Activated T-cell treated with anti-CD3 and anti-CD28 coated beads for 4 hours (primary cell): ENCODE results near the gene NEK1.

Source experiments
- DNase-seq: peaks from one replicate; pipeline ENCODE4 v3.0.0-alpha.2; 2020

NEK1 gene

DNA sequence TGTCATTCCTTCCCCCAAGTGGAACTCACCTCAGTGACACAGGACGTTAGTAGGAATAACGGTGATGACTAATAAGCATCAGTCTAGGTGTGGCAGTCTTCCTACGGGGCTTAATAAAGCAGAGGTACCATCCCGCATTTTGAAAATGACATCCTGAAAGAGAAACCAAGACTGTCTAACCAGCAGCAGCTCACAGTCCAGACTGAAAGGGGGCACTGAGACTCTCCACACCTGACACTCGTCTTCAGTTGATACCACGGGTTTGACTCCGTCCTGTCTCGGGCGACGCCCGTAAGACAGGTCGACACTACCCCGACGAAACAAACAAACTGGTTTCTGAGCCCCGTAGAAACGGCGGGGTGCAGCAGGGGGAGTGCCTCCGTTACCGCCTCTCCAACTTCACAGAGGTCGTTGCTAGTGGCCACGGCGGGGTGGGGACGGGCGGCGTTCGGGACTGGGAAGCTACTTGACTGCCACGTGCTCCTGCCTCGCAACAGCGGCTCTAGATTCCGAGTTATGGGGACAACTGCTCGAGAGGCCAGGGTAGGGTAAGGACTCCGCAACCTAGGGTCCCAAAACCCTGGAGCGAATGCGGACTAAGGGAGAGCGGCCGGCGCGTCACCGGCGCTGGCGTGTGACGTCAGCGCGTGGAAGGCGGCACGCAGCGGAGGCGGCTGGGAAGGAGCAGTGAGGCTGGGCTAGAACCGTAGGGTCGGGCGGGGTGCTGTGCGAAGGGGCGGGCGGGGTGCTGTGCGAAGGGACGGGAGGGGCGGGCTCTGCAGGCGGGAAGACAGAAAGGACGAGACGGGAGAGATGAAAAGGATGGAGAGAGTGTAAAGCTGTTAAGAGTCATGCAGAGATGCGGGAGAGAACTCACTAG is at the start of gene NEK1:
Gene NEK1, minus strand, starts transcription at position 593 of the 880 bp plus-strand sequence. CDS start 9,953 bp downstream, outside the sequence.
- peak; percentile 84 for DNase-seq

DNA sequence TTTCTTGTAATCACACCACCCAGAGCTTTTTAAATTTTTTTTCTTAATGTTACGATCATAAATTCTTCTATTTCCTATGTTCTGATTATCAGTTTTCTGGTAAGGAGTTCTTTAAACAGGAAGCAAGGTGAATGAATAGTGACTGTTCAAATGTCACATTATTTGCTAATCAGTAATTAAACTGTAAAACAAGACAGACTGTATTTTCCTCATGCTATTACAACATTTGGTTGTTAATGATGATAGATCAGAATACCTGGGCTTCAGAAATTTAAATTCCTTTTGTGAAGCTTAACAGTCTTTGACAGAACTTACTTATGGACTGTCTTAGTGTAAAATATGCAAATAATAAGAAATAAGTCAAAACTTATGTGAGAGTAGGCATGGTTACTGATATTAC is 49.4 kb upstream of the NEK1 start:
- DNase-seq, result no peak

GRCh38 chr4:169660929-169661328 is 48.5 kb upstream of the NEK1 start:
- DNase-seq, result no peak

DNA sequence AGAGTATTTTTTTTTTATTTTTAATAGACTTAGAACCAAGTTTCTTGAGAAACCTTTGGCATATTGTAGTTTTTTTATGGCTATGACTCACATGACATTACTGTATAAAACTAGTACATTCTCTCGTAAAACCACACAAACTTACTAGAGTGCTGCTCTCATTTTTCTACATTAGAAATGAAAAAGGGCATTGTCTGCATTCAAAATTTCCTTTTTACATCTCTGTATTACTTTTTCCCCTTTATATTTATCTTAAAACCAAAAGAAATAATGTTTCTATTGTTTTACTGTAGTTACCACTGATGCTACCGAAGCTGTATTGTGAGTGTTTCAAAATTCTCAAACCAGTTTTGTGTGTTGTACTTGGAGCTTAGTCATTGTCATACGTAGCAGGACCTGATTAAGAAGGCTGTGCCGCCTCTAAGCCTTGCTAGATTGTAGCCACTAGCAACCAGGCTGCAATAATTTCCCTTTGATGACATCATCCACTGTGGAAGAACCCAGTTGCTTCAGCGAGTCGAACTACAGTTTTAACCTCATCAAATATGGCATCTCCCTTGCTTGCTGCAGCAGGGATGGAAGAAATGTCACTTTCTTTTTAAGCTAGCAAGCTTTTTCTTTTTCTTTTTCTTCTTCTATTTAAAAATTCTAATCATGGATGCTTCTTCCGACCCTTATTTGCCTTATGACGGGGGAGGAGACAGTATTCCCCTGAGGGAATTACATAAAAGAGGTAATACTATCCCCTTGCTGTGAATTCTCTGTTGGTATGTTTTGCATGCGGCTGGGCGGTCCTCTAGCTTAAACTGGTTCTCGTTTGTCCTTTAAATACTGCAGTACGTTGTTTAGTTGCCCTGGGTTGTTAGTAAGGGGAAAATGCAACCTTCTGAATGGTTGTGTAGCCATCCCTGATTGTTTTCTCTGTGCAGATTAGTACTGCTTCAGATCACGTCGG is 47.6 kb upstream of the NEK1 start:
- DNase-seq, result peak; percentile 40

DNA sequence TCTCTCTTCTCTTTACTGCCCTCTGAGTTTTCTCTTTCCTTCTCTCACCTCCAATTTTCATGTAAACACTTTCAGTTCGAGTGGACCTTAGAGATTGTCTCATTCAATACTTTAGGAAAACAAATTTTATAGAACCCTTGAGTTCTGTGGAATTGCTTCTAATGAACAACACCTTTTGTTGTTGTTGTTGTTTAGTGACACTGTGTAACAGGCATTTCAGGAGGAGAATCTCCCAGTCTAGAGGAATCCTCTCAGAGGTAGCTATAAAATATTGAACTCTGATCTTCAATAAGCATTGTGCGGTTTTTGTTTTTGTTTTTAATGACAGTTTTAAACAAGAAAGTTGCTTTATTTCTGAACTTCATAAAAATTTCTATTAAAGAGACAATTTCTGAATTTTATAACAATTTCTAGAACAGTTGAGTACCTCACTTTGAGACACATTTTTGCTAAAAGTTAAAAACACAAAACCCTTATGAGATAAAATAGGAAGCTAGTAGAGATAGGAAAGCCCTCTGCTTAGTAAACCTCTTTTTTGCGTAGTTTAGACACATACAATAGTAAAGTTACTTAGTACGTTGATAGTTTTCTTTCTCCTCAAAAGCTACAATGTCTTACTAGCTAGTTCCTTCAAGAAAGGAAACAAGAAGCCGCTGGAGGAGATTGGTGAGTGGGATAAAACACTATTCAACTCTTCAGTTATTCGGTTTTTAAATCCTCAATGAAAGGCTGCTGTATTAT is 46.8 kb upstream of the NEK1 start:
- no peak for DNase-seq

DNA sequence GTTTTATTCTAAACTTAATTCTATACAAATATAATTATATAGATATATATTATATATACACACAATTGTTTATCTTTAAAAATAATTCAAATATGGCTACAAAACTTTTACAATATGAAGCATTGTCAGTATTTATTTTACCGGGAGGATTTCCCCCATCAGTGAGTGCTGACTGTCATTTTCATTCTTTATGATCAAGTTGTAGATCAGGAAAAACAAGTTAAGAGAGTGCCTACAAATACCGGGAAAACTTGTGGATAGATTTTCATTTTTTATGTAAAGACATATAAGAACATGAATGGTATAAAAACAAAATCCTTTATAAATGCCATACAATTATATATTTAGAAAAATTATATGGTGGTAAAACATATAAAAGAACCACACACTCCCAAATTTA is 45.8 kb upstream of the NEK1 start:
- DNase-seq, result no peak

DNA sequence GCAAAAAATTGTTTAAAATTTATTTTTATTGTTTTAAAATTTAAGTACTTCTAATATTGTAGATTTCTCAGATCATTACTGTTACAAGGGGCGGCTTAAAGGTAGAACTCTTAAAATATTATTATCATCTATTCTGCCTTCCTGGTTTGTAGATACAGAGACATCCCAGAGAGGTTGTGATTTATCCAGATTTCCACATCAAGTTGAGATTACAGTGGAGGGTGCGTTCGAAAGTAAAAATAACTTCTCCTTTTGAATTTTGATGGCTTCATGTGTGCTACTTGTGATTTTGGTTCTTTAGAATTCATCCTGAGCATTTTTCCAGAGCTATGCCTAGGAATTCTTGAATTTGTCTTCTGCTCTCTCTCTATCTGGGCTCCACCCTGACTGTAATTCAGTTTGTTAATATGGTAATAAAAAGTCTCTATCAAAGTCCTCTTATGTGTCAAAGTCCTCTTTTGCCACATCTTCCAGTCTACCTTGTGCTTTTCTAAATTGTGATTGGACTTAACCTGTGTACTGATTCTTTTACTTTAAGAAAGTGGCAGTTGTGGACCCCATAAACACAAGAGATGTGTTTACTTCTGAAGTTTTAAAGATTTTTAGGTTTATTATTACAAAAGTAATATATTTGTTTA is 45.2 kb upstream of the NEK1 start:
- DNase-seq, result no peak

GRCh38 chr4:169655401-169655800 is 43.0 kb upstream of the NEK1 start:
- no peak for DNase-seq

DNA sequence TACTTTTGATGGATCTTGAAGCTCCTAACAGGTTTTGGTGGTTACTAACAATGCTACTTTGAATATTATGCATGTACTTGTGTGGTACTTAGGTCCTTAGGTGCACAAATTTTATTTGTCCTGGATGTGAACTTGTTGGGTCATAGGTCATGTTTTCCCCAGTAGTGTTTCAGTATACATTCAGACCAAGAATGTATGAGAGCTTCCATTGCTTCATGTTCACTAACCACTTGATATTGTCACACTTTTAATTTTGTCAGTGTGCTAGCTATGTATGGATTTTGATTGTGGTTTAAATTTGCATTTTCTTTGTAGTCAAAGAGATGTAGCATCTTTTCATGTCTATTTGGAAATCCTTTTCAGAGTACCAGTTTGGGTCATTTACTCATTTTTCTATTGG is 40.2 kb upstream of the NEK1 start:
- no peak for DNase-seq

DNA sequence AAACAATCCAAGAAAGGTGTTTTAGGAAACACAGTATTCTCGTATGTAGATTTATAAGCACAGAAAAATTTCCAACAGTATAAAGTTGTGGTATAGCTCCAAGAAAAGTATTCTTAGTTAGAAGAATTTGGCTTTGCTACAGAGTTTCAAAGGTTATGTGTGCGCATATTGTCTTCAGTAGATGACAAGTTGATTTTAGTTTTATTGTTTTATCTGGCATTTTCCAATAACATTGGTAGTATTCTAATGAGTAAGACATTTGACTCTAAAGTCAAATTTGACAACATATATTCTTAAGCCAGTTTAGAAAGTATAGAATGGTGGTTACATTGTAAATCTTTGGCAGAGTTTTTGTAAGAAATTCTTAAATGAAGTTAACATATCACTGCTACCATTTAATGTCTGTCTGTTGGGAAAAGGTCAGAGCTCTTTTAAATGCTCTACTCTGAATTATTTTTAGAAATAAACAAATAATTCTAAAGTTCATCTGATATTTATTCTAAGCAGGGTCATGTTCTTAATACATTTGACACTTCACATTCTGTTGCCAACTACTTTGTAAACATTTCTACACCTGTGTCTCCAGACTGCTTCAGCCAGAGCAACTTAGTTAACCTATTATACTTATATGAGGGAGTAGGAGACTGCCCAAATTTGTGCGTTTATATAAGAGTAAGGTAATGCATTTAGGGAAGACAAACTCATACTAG is 38.0 kb upstream of the NEK1 start:
- no peak for DNase-seq

DNA sequence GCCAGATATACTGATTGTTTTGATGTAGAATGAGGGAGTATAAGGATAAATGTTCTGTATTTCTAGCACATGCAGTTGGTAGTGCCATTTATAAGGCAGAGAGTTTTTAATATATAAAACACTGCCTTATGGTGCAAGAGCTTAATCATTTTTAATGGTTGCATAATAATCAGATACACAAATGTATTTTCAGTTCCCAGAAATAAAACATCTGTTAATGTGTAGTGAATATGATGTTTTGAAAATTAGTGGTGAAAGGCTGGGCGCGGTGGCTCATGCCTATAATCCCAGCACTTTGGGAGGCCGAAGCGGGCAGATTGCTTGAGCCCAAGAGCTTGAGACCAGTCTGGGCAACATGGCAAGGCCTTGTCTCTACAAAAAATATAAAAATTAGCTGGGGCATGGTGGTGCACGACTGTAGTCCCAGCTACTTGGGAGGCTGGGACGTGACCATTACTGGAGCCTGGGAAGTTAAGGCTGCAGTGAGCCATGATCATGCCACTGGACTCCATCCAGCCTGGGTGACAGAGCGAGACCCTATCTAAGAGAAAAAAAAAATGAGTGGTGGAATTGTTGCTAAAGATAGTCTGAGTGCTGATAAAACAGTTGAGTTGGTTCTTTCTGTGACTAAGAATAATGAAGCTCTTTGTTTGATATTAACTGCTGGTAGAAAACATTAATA is 37.3 kb upstream of the NEK1 start:
- no peak for DNase-seq

GRCh38 chr4:169645627-169646026 is 33.2 kb upstream of the NEK1 start:
- DNase-seq, result no peak

GRCh38 chr4:169644802-169645201 is 32.4 kb upstream of the NEK1 start:
- DNase-seq, result no peak

DNA sequence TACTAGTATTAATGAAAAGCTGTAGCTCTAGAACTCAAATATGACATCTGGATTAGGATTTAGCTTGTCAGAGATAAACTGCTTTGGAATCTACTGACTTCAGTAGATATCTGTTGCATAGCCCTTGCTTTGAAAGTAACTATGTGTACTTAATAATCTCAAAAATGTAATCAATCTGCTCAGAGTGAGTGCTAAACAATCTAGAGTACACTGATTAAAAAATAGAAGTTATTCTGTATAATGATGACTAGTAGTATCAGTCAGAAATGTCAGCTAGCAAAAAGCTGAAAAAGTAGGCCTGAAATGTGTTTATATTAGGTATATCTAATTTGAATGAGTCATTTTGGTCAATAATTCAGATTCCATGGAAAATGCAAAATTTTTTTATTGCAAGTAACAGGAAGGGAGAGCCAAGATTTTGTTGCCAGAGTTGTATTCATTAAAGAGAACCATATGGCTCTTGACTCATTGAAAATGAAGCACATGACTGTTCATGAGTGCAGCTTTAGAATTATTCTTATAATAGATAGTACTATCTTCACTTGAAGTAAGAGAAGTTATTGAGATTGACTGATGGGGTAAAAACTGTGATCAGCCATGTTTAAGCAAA is 28.0 kb upstream of the NEK1 start:
- DNase-seq, result no peak

- DNase-seq, result no peak
Measured at GRCh38 chr4:169634975-169635374, 22.6 kb upstream of the NEK1 start.

DNA sequence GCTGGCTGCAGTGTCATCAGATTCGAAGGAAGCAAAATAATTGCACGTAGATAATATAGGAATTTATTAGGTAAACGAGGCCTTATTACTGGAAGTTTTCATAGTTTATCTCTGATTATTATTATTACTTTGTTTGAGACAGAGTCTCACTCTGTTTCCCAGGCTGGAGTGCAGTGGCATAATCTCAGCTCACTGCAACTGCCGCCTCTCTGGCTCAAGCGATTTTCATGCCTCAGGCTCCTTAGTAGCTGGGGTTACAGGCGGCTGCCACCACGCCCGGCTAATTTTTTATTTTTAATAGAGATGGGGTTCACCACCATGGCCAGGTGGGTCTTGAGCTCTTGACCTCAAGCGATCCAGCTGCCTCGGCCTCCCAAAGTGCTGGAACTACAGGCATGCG is 20.5 kb upstream of the NEK1 start:
- no peak for DNase-seq

DNA sequence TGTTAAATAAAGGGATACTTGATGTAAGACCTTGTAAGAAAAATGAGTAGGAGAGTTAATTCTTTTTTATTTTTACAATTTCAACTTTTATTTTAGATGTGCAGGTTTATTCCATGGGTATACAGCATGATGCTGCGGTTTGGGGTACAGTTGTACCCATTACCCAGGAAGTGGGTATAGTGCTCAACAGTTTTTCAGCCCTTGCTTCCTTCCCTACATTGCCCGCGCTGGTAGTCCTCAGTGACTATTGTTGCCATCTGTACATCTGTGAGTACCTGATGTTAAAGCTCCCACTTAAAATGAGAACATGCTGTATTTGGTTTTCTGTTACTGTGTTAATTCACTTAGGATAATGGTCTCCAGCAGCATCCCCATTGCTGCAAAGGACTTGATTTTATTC is 17.7 kb upstream of the NEK1 start:
- DNase-seq, result no peak

DNA sequence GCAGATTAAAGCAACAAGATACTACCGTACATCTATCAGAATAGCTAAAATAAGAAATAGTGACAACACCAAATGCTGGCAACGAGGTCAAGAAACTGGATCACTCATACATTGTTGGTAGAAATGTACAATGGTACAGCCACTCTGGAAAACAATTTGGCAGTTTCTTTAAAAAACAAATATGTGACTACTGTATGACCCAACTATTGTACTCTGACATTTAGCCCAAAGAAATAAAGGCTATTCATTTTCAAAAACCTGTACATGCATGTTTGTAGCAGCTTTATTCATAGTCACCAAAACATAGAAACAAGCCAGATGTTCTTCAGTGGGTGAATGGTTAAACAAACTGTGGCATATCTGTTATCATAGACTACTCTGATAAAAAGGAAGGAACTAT is 16.2 kb upstream of the NEK1 start:
- no peak for DNase-seq

DNA sequence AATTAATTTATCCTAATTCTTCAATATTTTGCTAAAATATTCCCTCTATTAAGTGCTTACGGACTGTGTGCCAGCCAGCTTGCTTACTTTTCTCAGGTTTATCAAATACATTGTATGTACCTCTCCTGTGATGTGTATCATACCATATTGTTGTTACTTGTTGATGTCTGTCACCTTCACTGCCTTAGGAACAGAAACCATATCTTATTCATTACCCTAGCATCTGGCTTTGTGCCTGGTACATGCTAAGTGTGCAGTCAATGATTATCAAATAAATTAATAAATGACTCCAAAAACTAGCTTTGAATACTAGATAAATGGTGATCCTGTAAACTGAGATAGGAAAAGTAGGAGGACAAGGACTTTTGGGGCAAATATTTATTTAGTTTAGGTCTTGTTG is 14.9 kb upstream of the NEK1 start:
- no peak for DNase-seq

DNA sequence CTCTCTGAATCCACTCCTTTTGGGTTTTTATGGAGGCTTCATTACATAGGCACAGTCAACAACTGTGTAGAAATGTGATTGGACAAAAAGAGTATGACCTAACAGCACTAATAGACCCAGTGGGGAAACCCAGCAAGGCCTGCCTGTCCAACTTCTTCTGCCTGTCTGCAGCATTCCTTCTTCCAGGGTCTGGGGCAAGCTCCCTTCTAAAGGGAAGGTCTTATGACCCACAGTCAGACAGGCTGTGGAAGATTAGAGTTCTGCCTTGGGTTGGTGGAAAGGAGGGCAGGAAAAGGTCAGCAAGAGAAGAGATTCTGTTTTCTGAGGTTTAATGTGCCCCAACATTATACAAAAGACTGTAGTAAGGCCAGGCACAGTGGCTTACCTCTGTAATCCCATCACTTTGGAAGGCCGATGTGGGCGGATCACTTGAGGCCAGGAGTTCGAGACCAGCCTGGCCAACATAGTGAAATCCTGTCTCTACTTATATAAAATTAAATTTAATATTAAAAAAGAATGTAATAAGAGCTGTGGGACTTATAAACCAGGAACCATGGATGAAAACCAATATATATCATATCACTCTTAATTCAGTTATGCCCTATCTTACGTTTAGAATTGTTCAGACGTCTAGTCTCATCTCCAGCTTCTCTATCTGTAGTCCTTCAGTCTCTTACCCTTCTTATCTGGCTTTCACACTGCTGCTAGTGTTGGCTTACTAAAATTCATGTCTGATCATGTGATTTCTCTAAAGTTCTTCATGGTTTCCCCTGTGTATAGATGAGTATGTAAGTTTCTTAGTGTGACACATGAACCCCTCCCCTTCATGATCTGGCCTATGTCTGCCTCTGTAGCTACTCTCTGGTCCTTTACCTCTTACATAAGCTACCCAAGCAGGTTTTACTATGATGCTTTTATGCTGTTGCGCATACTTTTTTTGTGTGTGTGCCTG is 14.2 kb upstream of the NEK1 start:
- no peak for DNase-seq
